SU-DHL-6 (cell line): ENCODE data around the gene GPR107.

ENCODE experiments used
- H2AFZ ChIP-seq: fragments of 200-600 bp; sonication (generic); 2 replicates; pipeline ENCODE4 v1.6.1; 2014; ENCODE audit warnings: low read depth, mild to moderate bottlenecking, moderate library complexity, mixed read lengths, antibody characterized with exemption, low read length; ENCODE audit not compliant: severe bottlenecking
- H3F3A ChIP-seq: fragments of 200-600 bp; shearing (Covaris generic); 2 replicates; pipeline ENCODE4 v1.6.0; 2016; ENCODE audit warnings: antibody characterized with exemption, mild to moderate bottlenecking; ENCODE audit not compliant: insufficient read depth
- H3K27ac ChIP-seq: fragments of 200-600 bp; sonication (generic); 2 replicates; pipeline ENCODE4 v1.5.1; 2016; ENCODE audit warnings: low read depth, mild to moderate bottlenecking, low read length, moderate library complexity, mixed read lengths
- H3K27me3 ChIP-seq: fragments of 200-600 bp; sonication (generic), shearing (Covaris generic); 2 replicates; pipeline ENCODE4 v1.6.0; 2014; ENCODE audit warnings: mild to moderate bottlenecking, low read length
- H3K36me3 ChIP-seq: fragments of 200-600 bp; sonication (generic); 2 replicates; pipeline ENCODE4 v1.6.1; 2014; ENCODE audit warnings: mild to moderate bottlenecking, low read length, mixed read lengths
- H3K4me2 ChIP-seq: fragments of 300-600, 200-600 bp; shearing (Covaris generic), sonication (generic); 2 replicates; pipeline ENCODE4 v1.6.0; 2014; ENCODE audit warnings: low read length, low read depth, mild to moderate bottlenecking; ENCODE audit not compliant: poor library complexity, severe bottlenecking
- H3K4me3 ChIP-seq: fragments of 200-600 bp; sonication (generic); 2 replicates; pipeline ENCODE4 v1.5.1; 2014; ENCODE audit warnings: antibody characterized with exemption, low read length, mild to moderate bottlenecking, mixed read lengths; ENCODE audit not compliant: insufficient read depth, poor library complexity, severe bottlenecking
- H3K79me2 ChIP-seq: fragments of 200-600 bp; sonication (generic); 2 replicates; pipeline ENCODE4 v1.6.1; 2014; ENCODE audit warnings: mild to moderate bottlenecking, low read length, moderate library complexity; ENCODE audit not compliant: insufficient read depth
- H3K9ac ChIP-seq: fragments of 200-600 bp; sonication (generic); 2 replicates; pipeline ENCODE4 v1.7.0; 2014; ENCODE audit warnings: mild to moderate bottlenecking, low read length
- H3K9me2 ChIP-seq: fragments of 200-600 bp; sonication (generic); replicated peaks from 2 replicates; pipeline ENCODE4 v1.6.1; 2014; ENCODE audit warnings: low read length; ENCODE audit not compliant: insufficient read depth
- H3K9me3 ChIP-seq: fragments of 200-600 bp; sonication (generic); 2 replicates; pipeline ENCODE4 v1.6.1; 2014; ENCODE audit warnings: low read length, mixed read lengths; ENCODE audit not compliant: insufficient read depth
- H4K20me1 ChIP-seq: fragments of 200-600 bp; sonication (generic); 2 replicates; pipeline ENCODE4 v1.6.1; 2014; ENCODE audit warnings: low read depth, mild to moderate bottlenecking, antibody characterized with exemption, low read length, moderate library complexity, mixed read lengths
- CTCF ChIP-seq: fragments of 200-600 bp; sonication (generic); IDR thresholded peaks from one replicate; pipeline ENCODE4 v1.5.1; 2017; ENCODE audit warnings: antibody characterized with exemption, mild to moderate bottlenecking, low read length, moderate library complexity; ENCODE audit not compliant: insufficient read depth, poor library complexity, severe bottlenecking
- EZH2phosphoT487 ChIP-seq: fragments of 200-600 bp; sonication (generic), shearing (Covaris generic); conservative IDR thresholded peaks from 2 replicates; pipeline ENCODE4 v1.6.1; 2018; ENCODE audit warnings: mild to moderate bottlenecking, antibody characterized with exemption, low read length, moderate library complexity, mixed read lengths

Gene GPR107

GRCh38 chr9:130140706-130141105 is 87.0 kb downstream of the GPR107 start:
- no peak for TF ChIP-seq EZH2phosphoT487
- TF ChIP-seq CTCF, result no peak
- Histone ChIP-seq H3K9ac (no peak overlapping the region), H3K36me3 (no peaks in the 10 kb centered on the region), H3K4me3 (no peak overlapping the region), H3F3A (no peaks in the 10 kb centered on the region), H3K79me2 (no peaks in the 10 kb centered on the region), H3K27me3 (no peaks in the 10 kb centered on the region), H3K9me3 (no peaks in the 10 kb centered on the region), H3K9me2 (no peaks in the 10 kb centered on the region), H3K4me2 (no peak overlapping the region), H4K20me1 (no peaks in the 10 kb centered on the region), H2AFZ (no peak overlapping the region), H3K27ac (no peak overlapping the region)

GRCh38 chr9:130142056-130142455 is 88.3 kb downstream of the GPR107 start:
- Histone ChIP-seq H3K9me2 (no peaks in the 10 kb centered on the region), H3K9me3 (no peaks in the 10 kb centered on the region), H3K9ac (no peak overlapping the region), H2AFZ (no peak overlapping the region), H3K36me3 (no peaks in the 10 kb centered on the region), H3K79me2 (no peaks in the 10 kb centered on the region), H3K27me3 (no peaks in the 10 kb centered on the region), H3K4me3 (no peak overlapping the region), H3K4me2 (no peak overlapping the region), H3F3A (no peaks in the 10 kb centered on the region), H4K20me1 (no peaks in the 10 kb centered on the region), H3K27ac (no peak overlapping the region)
- TF ChIP-seq EZH2phosphoT487 (no peak), CTCF (no peak)

GRCh38 chr9:130142641-130143040 is 88.9 kb downstream of the GPR107 start:
- no peaks in the 10 kb centered on the region for H3F3A ChIP-seq
- TF ChIP-seq EZH2phosphoT487, result no peak
- TF ChIP-seq CTCF, result no peak
- no peaks in the 10 kb centered on the region for H3K9me2 ChIP-seq
- no peaks in the 10 kb centered on the region for H4K20me1 ChIP-seq
- no peaks in the 10 kb centered on the region for H3K9me3 ChIP-seq
- H3K9ac ChIP-seq, result no peak overlapping the region
- H3K36me3 ChIP-seq, result no peaks in the 10 kb centered on the region
- no peaks in the 10 kb centered on the region for H3K79me2 ChIP-seq
- H3K4me2 ChIP-seq, result no peak overlapping the region
- H3K27me3 ChIP-seq, result no peaks in the 10 kb centered on the region
- no peak overlapping the region for H3K27ac ChIP-seq
- H2AFZ ChIP-seq, result no peak overlapping the region
- H3K4me3 ChIP-seq, result no peak overlapping the region
